Activated CD4-positive, alpha-beta T cell treated with anti-CD3 and anti-CD28 coated beads for 36 hours (primary cell): Measurements from ENCODE around the gene CCDC92. TPM values are rescaled to one million over a fixed set of nuclear protein-coding genes. Genes with fewer than 3 reads are reported as not detected.

Experiments used
- ATAC-seq: fragments of 200-7000 bp; cut with Tn5 transposase; one replicate; pipeline ENCODE4 v1.10.0; 2021; ENCODE audit warnings: mild to moderate bottlenecking, moderate library complexity
- CTCF ChIA-PET: fragments of 350-600 bp; sonication (Branson Sonifier 250); formaldehyde crosslinking; loops from one replicate; lab custom pipeline; 2021; ENCODE audit warnings: antibody characterized with exemption; lab: Charles Lee
- POLR2A ChIA-PET: fragments of 350-600 bp; sonication (Branson Sonifier 250); formaldehyde crosslinking; loops from one replicate; lab custom pipeline; 2021; ENCODE audit warnings: antibody characterized with exemption, inconsistent platforms; lab: Charles Lee
- DNase-seq: peaks from one replicate; pipeline ENCODE4 v3.0.0-alpha.2; 2020
- H3K27ac Mint-ChIP-seq: one replicate; pipeline ENCODE4 v1.8.0; 2021; ENCODE audit warnings: mixed read lengths
- H3K27me3 Mint-ChIP-seq: one replicate; pipeline ENCODE4 v1.8.0; 2021; ENCODE audit warnings: mixed read lengths
- H3K36me3 Mint-ChIP-seq: one replicate; pipeline ENCODE4 v1.8.0; 2021; ENCODE audit warnings: low read depth, mixed read lengths
- H3K4me1 Mint-ChIP-seq: one replicate; pipeline ENCODE4 v1.8.0; 2021; ENCODE audit warnings: mixed read lengths
- H3K4me3 Mint-ChIP-seq: one replicate; pipeline ENCODE4 v1.8.0; 2021; ENCODE audit warnings: mild to moderate bottlenecking, moderate library complexity, mixed read lengths
- H3K9me3 Mint-ChIP-seq: one replicate; pipeline ENCODE4 v1.8.0; 2021; ENCODE audit warnings: low read depth, mixed read lengths
- intact Hi-C, 2 experiments: fragments of 100-400 bp; cut with DNase I in 1 of 2; cut with micrococcal nuclease in 1 of 2; formaldehyde crosslinking; loops; one replicate each; pipeline versions ENCODE4 v1.14.2 to v1.15.1; 2022 to 2024; cut with DNase I, micrococcal nuclease
- total RNA-seq, 2 experiments: library from RNA; stranded (reverse); gene quantifications; one replicate each; pipeline ENCODE4 v1.2.3, GENCODE V29; 2021

The CCDC92 gene
- total RNA-seq, 2 experiments from 2014 or later = 8.7 to 11.0 TPM

DNA sequence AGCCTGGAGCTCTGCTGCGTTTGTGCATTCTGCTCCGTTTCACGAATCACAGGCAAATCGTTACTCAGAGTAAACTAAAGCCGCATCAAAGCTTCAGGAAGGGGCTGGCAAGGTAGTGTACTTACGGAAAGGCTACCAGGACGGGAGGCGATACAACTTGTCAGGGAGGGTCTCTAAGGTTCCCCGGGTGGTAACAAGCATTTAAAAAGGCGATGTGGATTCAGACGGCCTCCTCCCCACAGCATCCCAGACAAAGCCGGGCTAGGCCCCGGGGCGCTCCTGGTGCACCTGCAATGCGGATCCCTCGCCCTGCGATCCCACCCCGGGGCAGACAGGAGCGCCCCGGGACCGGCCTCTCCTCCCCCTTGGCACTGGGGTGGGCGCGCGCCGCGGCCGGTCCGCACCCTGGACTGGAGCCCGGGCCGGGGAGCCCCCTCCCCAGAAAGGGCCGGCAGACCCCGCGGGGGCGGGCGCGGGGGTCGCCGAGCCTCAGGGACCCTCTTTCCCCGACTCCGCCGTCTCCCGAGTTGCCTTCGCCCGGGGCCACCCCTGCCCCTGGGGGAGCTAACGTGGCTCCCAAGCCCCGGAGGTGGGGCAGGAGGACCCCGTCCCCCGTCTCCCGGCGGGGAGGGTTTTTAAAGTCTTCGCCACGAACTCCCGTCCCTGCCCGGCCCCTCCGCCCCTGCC lies 718 bp downstream of the CCDC92 start:
- peak; percentile 63 for DNase-seq
- peak overlapping the region; percentile 87 for H3K4me3 Mint-ChIP-seq
- H3K27ac Mint-ChIP-seq = peak overlapping the region; percentile 89
- H3K27me3 Mint-ChIP-seq = no peaks in the 10 kb centered on the region
- ChIA-PET POLR2A (interaction anchor here (0.7 kb wide), 1 partner anchor 13 kb away, joined by 3 read pairs; no protein-coding TSS in a partner anchor), CTCF (interaction anchor here (0.9 to 1.2 kb wide), 3 partner anchors 12 to 67 kb away, joined by 4 to 10 read pairs (median 5); no protein-coding TSS in a partner anchor)
- H3K9me3 Mint-ChIP-seq = no peaks in the 10 kb centered on the region
- intact Hi-C loops = loop anchor here (1.0 to 5.0 kb wide), 13 partner anchors 35 to 1093 kb away; partner anchors contain the start of genes AACS (in 1 of the 2), ATP6V0A2 (in 1 of the 2), MPHOSPH9 (in 1 of the 2) and MTRFR (in 1 of the 2)
- peak; percentile 23 for ATAC-seq
- peaks cover 48% of the 10 kb centered on the region for H3K4me1 Mint-ChIP-seq
- peaks cover 11% of the 10 kb centered on the region for H3K36me3 Mint-ChIP-seq

DNA sequence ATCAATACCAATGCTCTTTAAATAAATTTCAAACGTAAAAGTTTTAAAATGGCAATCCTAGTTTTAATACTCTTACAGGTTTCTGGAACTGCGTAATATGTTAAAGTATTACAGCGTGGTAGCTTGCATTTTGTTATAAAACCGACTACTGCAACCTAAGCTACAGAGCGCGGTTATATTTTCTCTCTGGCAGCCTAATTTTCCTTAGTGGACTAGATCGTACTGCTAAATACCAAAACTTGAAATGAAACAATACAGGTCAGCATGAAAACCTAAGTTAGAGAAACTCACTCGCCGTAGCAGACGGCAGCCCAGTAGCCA lies 1.2 kb downstream of the CCDC92 start:
- Mint-ChIP-seq H3K36me3 (peaks cover 11% of the 10 kb centered on the region), H3K9me3 (no peaks in the 10 kb centered on the region), H3K4me1 (peaks cover 48% of the 10 kb centered on the region), H3K4me3 (peak overlapping the region; percentile 87), H3K27ac (peak overlapping the region; percentile 89), H3K27me3 (no peaks in the 10 kb centered on the region)
- ATAC-seq (no peak), DNase-seq (no peak)
- ChIA-PET POLR2A (interaction anchor here (0.7 kb wide), 1 partner anchor 13 kb away, joined by 3 read pairs; no protein-coding TSS in a partner anchor), CTCF (interaction anchor here (0.9 to 1.2 kb wide), 3 partner anchors 11 to 66 kb away, joined by 4 to 10 read pairs (median 5); no protein-coding TSS in a partner anchor)
- intact Hi-C loops = loop anchor here (5.0 kb wide), 3 partner anchors 34 to 739 kb away; partner anchors contain the start of genes MPHOSPH9 (in 1 of the 2), MTRFR (in 1 of the 2) and SNRNP35 (in 1 of the 2)

DNA sequence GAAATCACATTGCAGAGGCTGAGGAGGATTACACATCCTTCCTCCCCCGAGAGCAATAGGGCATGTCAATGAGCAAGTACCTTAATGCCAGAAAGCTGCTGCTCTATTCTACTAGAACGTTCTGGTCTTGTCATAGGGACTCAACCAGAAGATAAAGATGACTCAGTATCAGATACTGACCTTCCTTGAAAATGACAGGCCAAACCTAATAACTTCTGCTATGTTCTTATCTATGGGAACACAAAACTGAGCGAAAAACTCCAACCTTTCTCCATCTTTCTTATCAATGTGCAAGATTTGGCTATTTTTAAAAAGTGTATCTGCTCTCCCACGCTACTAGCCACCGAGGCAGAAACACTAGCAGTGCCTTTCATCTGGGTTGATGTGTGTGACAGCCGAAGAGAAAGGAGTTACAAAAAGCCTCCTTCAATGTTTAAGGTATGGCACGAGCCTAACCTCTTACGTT lies 5.5 kb downstream of the CCDC92 start:
- CTCF ChIA-PET = interaction anchor here (0.9 kb wide), 1 partner anchor 69 kb away, joined by 3 read pairs; no protein-coding TSS in a partner anchor
- no peaks in the 10 kb centered on the region for H3K27me3 Mint-ChIP-seq
- no peaks in the 10 kb centered on the region for H3K36me3 Mint-ChIP-seq
- ATAC-seq (no peak), DNase-seq (no peak)
- POLR2A ChIA-PET = no interaction called here
- no peak overlapping the region for H3K4me3 Mint-ChIP-seq
- H3K4me1 Mint-ChIP-seq = peaks cover 30% of the 10 kb centered on the region
- no peaks in the 10 kb centered on the region for H3K9me3 Mint-ChIP-seq
- intact Hi-C loops = no loop called here
- no peak overlapping the region for H3K27ac Mint-ChIP-seq

DNA sequence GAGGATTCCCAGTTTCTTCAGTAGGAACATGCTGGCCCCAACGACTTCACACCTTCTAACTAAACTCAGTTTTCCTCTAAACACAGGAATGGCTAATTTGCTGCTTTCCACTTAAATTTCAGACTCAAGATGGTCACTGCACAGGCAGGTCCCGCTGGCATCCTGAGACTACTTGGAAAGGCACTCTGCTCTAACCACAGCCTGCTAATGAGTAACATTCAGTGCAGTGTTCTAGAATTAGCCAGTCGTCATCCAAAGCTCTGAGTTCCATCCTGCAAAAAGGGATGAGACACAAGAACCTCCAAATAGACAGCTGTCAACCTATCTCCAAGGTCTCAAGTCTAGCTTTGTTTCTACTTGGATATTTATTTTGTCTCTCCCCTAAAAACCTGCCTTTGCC lies 6.0 kb downstream of the CCDC92 start:
- DNase-seq (no peak), ATAC-seq (no peak)
- Mint-ChIP-seq H3K4me3 (no peak overlapping the region), H3K9me3 (no peaks in the 10 kb centered on the region), H3K4me1 (peaks cover 29% of the 10 kb centered on the region), H3K27ac (no peak overlapping the region), H3K27me3 (no peaks in the 10 kb centered on the region), H3K36me3 (no peaks in the 10 kb centered on the region)
- ChIA-PET CTCF (interaction anchor here (0.7 to 0.9 kb wide), 2 partner anchors 53 to 70 kb away, joined by 3 read pairs; no protein-coding TSS in a partner anchor), POLR2A (no interaction called here)
- intact Hi-C loops = no loop called here

DNA sequence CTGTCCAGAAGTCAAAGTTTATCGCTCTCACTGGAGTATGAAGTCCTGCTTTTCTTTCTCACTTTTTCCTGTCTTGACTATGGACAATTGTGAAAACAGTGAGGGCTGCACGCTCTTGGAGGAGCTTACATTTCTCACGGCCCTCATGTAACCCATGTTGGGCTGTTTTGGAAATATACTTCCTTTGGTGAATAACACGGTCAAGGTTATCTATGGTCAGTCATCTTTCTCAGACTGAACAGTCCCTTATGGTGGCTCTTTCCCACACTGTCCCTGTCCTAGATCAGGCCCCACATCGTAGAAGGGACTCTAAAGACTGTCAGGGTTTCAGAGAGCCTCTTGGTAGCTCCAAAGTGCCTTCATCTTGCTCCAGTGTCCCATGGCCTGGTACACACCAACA lies 7.2 kb downstream of the CCDC92 start:
- Mint-ChIP-seq H3K9me3 (no peaks in the 10 kb centered on the region), H3K36me3 (no peaks in the 10 kb centered on the region), H3K27me3 (no peaks in the 10 kb centered on the region), H3K27ac (no peak overlapping the region), H3K4me3 (no peak overlapping the region), H3K4me1 (peaks cover 19% of the 10 kb centered on the region)
- no peak for DNase-seq
- ChIA-PET CTCF (no interaction called here), POLR2A (no interaction called here)
- ATAC-seq = no peak
- intact Hi-C loops = no loop called here

DNA sequence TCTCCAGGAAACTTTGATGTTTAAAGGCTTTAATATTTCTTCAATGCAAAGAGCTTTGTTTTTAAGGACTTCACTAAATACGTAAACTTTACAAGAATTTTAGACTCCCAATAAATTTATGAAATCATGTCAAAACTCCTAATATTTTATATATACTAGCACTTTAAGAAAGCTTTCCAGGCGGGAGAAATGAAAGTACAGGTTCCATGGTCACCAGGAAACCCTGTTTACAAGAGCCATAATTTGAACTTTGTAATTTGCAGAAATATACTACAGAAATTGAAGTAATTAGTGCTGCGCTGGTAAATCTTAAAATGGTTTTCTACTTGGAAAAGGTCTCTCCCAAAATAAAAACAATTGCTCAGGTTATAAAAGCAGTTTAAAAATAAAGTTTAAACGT lies 8.8 kb downstream of the CCDC92 start:
- Mint-ChIP-seq H3K36me3 (no peaks in the 10 kb centered on the region), H3K27ac (no peak overlapping the region), H3K27me3 (no peaks in the 10 kb centered on the region), H3K4me1 (peaks cover 7% of the 10 kb centered on the region), H3K9me3 (no peaks in the 10 kb centered on the region), H3K4me3 (no peak overlapping the region)
- DNase-seq (no peak), ATAC-seq (no peak)
- ChIA-PET POLR2A (no interaction called here), CTCF (interaction anchor here (0.9 kb wide), 1 partner anchor 59 kb away, joined by 4 read pairs; no protein-coding TSS in a partner anchor)
- intact Hi-C loops = no loop called here

DNA sequence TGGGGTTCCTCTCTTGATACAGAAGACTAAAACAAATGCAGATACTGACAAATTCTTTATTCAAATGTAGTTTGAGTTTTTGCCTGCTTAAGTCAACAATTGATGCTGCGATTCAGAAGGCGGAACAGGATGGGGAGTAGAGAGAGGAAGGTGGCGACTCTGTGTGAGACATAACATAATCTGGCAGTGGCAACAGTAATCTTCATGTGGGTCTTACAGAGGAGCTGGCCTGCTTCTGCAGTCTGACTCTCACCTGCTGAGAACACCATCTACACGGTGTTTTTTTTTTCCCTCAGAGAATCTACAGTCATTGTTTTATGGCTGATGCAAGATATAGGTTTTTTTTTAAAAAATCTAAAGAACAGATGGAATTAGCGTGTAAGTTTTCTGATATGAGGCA lies 10.1 kb downstream of the CCDC92 start:
- Mint-ChIP-seq H3K9me3 (no peaks in the 10 kb centered on the region), H3K36me3 (no peaks in the 10 kb centered on the region), H3K27me3 (no peaks in the 10 kb centered on the region), H3K27ac (no peak overlapping the region), H3K4me1 (no peaks in the 10 kb centered on the region), H3K4me3 (no peak overlapping the region)
- no peak for ATAC-seq
- DNase-seq = no peak
- ChIA-PET POLR2A (interaction anchor here (0.5 to 0.6 kb wide), 2 partner anchors 22 to 27 kb away, joined by 3 to 4 read pairs; no protein-coding TSS in a partner anchor), CTCF (interaction anchor here (0.7 to 1.5 kb wide), 4 partner anchors 22 to 90 kb away, joined by 3 to 5 read pairs (median 4); no protein-coding TSS in a partner anchor)
- intact Hi-C loops = no loop called here

DNA sequence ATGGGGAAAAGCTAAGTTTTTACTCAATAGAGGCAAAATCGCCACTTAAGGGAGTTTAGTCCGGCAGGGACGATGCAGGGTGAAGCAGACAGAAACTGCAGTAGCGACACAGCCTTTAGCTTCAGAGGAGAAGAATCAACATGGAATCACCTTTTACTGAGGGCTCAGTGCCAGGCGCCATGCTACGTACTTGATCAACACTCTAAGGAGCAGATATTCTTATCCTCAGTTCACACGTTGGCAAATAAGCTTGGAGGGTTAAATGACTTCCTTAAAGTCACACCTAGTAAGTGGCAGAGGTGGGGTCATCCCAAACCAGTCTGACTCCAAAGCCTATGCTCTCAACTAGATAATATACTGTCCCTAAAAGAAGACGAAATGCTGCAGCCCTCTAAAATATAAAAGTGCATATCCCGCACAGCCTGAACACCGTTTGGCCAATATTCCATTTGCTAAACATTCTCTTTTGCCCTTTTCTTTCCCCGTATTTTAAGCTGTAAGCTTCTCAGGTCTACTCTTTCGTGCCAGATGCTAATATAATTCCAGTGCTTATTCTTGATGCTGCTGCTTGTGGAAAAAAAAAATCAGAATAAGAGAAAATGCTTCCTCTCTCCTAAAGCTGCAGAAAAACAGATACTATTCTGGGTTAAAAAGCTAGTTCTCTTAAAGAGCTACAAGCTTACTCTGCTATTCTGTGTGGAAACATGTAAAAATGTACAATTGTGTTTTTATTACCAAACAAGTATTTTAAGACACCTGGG lies 10.9 kb downstream of the CCDC92 start:
- CTCF ChIA-PET = interaction anchor here (0.7 to 1.5 kb wide), 5 partner anchors 22 to 89 kb away, joined by 3 to 5 read pairs (median 4); no protein-coding TSS in a partner anchor
- H3K9me3 Mint-ChIP-seq = no peaks in the 10 kb centered on the region
- no peak overlapping the region for H3K4me3 Mint-ChIP-seq
- POLR2A ChIA-PET = no interaction called here
- no peaks in the 10 kb centered on the region for H3K27me3 Mint-ChIP-seq
- DNase-seq (no peak), ATAC-seq (no peak)
- H3K27ac Mint-ChIP-seq = no peak overlapping the region
- intact Hi-C loops = no loop called here
- H3K4me1 Mint-ChIP-seq = no peaks in the 10 kb centered on the region
- no peaks in the 10 kb centered on the region for H3K36me3 Mint-ChIP-seq

DNA sequence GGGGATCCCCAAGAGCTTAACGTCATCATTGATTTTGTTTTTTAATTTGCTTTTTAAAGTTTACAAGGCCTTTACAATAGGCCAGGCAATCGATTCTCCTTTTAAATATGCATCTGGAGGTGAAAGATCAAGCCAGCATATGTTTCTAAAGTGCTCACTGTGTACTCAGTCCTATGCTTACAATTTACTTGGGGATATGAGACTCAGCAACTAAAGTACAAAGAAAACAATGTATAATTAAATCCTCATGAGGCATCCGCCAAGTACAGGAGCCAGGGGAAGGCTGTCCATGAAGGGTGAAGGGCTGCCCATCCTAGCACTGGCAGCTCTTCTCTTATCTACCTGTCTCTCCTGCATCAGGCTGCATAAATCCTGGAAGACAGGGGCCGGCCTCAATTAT lies 11.8 kb downstream of the CCDC92 start:
- intact Hi-C loops = no loop called here
- CTCF ChIA-PET = interaction anchor here (1.3 to 1.4 kb wide), 3 partner anchors 11 to 35 kb away, joined by 4 read pairs; no protein-coding TSS in a partner anchor
- ATAC-seq = no peak
- no peaks in the 10 kb centered on the region for H3K27me3 Mint-ChIP-seq
- no peak for DNase-seq
- no peak overlapping the region for H3K4me3 Mint-ChIP-seq
- H3K9me3 Mint-ChIP-seq = no peaks in the 10 kb centered on the region
- POLR2A ChIA-PET = no interaction called here
- H3K4me1 Mint-ChIP-seq = no peaks in the 10 kb centered on the region
- no peaks in the 10 kb centered on the region for H3K36me3 Mint-ChIP-seq
- no peak overlapping the region for H3K27ac Mint-ChIP-seq

DNA sequence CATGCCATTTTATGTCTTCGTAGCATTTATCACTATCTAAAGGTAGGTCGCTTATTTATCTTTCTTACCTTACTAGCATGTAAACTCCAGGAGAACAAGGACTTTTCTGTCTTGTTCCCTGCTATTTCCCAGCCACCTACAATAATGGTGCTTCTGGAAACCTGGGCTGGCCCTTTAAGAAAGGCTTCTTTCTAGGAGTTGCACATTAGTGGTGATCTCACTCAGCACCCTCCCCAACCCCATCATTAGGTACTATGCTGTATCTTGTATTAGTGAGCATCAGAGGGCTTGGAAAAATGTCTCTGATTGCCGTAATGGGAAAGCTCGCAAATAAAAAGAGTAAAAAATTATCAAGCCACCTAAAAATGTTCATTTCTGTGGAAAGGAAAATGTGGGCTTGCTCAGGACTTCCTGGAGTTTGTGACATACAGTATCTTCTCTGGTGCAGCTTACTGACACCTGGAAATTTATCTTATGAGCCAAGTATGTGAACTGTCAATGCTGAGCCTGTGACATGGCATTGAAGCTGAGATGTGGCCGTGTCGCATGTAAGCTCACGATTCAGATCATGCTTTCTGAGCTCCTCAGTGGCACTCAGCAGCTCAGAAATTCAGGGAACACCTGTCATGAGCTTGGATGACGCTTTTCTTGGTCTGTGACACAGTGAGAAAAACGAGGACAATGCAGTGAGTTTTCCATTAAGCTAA lies 12.4 kb downstream of the CCDC92 start:
- no peaks in the 10 kb centered on the region for H3K27me3 Mint-ChIP-seq
- POLR2A ChIA-PET = interaction anchor here (0.7 kb wide), 1 partner anchor 729 kb away, joined by 3 read pairs; no protein-coding TSS in a partner anchor
- no peak overlapping the region for H3K4me3 Mint-ChIP-seq
- H3K9me3 Mint-ChIP-seq = no peaks in the 10 kb centered on the region
- intact Hi-C loops = no loop called here
- DNase-seq (no peak), ATAC-seq (no peak)
- CTCF ChIA-PET = interaction anchor here (1.3 to 1.4 kb wide), 4 partner anchors 12 to 72 kb away, joined by 3 to 4 read pairs (median 4); no protein-coding TSS in a partner anchor
- H3K4me1 Mint-ChIP-seq = no peaks in the 10 kb centered on the region
- H3K27ac Mint-ChIP-seq = no peak overlapping the region
- H3K36me3 Mint-ChIP-seq = no peaks in the 10 kb centered on the region
